OCI-LY3 (cell line): ENCODE data around the gene PRDM2.
"Not testable (repeated sequence)": the region's sequence is repeated elsewhere in the genome, so short reads cannot be mapped to it uniquely, and the experiment has no call there.

ENCODE experiments used
- CTCF ChIP-seq: fragments of 200-600, 300-600 bp; sonication (generic); IDR thresholded peaks from 2 replicates; pipeline ENCODE4 v1.5.1; 2014; ENCODE audit warnings: antibody characterized with exemption, low read length, low read depth
- EZH2phosphoT487 ChIP-seq: fragments of 200-600 bp; shearing (Covaris generic); IDR thresholded peaks from 2 replicates; pipeline ENCODE4 v1.6.1; 2018; ENCODE audit warnings: antibody characterized with exemption, mixed run types, low read depth

DNA sequence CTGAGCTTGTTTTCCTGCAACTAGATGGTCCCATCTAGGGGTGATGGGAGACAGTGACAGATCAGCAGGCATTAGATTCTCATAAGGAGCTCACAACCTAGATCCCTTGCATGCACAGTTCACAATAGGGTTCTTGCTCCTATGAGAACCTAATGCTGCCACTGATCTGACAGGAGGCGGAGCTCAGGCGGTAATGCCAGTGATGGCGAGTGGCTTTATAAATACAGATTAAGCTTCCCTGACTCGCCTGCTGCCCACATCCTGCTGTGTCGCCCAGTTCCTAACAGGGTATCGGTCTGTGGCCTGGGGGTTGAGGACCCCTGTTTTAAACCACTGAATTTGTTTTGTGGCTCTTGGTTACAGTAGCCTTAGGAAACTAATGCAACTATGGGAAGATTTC lies 6.9 kb upstream of the PRDM2 start:
- TF ChIP-seq CTCF, EZH2phosphoT487: not testable (repeated sequence)
